ENCODE results near the gene LRRK1.

Gene LRRK1

GRCh38 chr15:100897221-100898151 lies 21.7 kb upstream of the LRRK1 start:
- no peak for TF ChIP-seq CTCF (IDR thresholded peaks at IDR 0.05; ENCODE audit: borderline replicate concordance, control extremely low read depth, extremely low read depth, insufficient read depth, missing control alignments)
- in situ Hi-C loops (cut with MboI; ENCODE audit: low sequenced_read_pairs, unreplicated experiment): no loop called here

GRCh38 chr15:100898152-100898490 lies 21.0 kb upstream of the LRRK1 start:
- no peak for DNase-seq (ENCODE audit: low spot score)
- in situ Hi-C loops (cut with MboI; ENCODE audit: low sequenced_read_pairs, unreplicated experiment): no loop called here
- no peak for TF ChIP-seq CTCF (IDR thresholded peaks at IDR 0.05; ENCODE audit: borderline replicate concordance, control extremely low read depth, extremely low read depth, insufficient read depth, missing control alignments)

More at GRCh38 chr15:100897221-100898151, 21.7 kb upstream of the LRRK1 start:
- DNase-seq (ENCODE audit: low spot score): no peak

- no peak for TF ChIP-seq CTCF (IDR thresholded peaks at IDR 0.05; ENCODE audit: borderline replicate concordance, control extremely low read depth, extremely low read depth, insufficient read depth, missing control alignments)
- no peak for DNase-seq (ENCODE audit: low spot score)
- in situ Hi-C loops (cut with MboI; ENCODE audit: low sequenced_read_pairs, unreplicated experiment): no loop called here
Measured at GRCh38 chr15:100898661-100899462, 20.3 kb upstream of the LRRK1 start.

- no peak for DNase-seq (ENCODE audit: low spot score)
- no peak for TF ChIP-seq CTCF (IDR thresholded peaks at IDR 0.05; ENCODE audit: borderline replicate concordance, control extremely low read depth, extremely low read depth, insufficient read depth, missing control alignments)
- in situ Hi-C loops (cut with MboI; ENCODE audit: low sequenced_read_pairs, unreplicated experiment): no loop called here
Measured at GRCh38 chr15:100899601-100900000, 19.6 kb upstream of the LRRK1 start.

GRCh38 chr15:100900136-100900794 lies 18.9 kb upstream of the LRRK1 start:
- in situ Hi-C loops (cut with MboI; ENCODE audit: low sequenced_read_pairs, unreplicated experiment): loop anchor here (10.0 kb wide), 1 partner anchor 355 kb away; the partner anchor contains the start of gene CHSY1
- no peak for DNase-seq (ENCODE audit: low spot score)
- no peak for TF ChIP-seq CTCF (IDR thresholded peaks at IDR 0.05; ENCODE audit: borderline replicate concordance, control extremely low read depth, extremely low read depth, insufficient read depth, missing control alignments)

- DNase-seq (ENCODE audit: low spot score): no peak
- in situ Hi-C loops (cut with MboI; ENCODE audit: low sequenced_read_pairs, unreplicated experiment): loop anchor here (10.0 kb wide), 1 partner anchor 354 kb away; the partner anchor contains the start of gene CHSY1
- no peak for TF ChIP-seq CTCF (IDR thresholded peaks at IDR 0.05; ENCODE audit: borderline replicate concordance, control extremely low read depth, extremely low read depth, insufficient read depth, missing control alignments)
Measured at GRCh38 chr15:100900795-100901169, 18.4 kb upstream of the LRRK1 start.

Measured in GM13976 (cell line).